NOMO-1 treated with DMSO at 0.1 percent for 48 hours (cell line): Measurements from ENCODE around the gene GRIK4.
"Not testable (repeated sequence)": the region's sequence is repeated elsewhere in the genome, so short reads cannot be mapped to it uniquely, and the experiment has no call there.

Source experiments
- DNase-seq: peaks from one replicate; lab custom pipeline; 2025; ENCODE audit not compliant: unreplicated experiment; lab: John Stamatoyannopoulos, UW

GRIK4 gene

GRCh38 chr11:120738516-120739046 is 227.0 kb downstream of the GRIK4 start:
- no peak for DNase-seq

DNA sequence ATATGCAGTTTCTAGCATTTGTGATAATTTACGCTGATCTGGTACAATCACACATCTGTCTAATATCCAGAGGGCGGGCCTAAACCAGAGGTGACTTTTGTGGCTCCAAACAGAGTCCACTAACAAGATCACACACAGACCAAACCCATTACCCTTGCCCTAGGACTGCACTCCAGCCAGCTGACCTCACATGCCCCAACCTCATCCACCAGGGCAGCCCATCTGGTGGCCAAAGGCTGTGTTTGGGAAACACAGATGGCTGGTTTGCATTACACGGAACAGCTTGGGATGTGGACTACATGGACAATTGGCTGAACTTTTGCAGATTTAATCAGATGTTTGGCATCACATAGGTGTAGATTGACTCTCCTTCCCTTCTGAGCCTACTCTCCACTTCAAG is 228.2 kb downstream of the GRIK4 start:
- DNase-seq, result no peak

- no peak for DNase-seq
Measured at GRCh38 chr11:120740380-120740779, 228.8 kb downstream of the GRIK4 start.

- DNase-seq, result no peak
Measured at GRCh38 chr11:120744016-120744994, 232.8 kb downstream of the GRIK4 start.

GRCh38 chr11:120746376-120746775 is 234.8 kb downstream of the GRIK4 start:
- no peak for DNase-seq

DNA sequence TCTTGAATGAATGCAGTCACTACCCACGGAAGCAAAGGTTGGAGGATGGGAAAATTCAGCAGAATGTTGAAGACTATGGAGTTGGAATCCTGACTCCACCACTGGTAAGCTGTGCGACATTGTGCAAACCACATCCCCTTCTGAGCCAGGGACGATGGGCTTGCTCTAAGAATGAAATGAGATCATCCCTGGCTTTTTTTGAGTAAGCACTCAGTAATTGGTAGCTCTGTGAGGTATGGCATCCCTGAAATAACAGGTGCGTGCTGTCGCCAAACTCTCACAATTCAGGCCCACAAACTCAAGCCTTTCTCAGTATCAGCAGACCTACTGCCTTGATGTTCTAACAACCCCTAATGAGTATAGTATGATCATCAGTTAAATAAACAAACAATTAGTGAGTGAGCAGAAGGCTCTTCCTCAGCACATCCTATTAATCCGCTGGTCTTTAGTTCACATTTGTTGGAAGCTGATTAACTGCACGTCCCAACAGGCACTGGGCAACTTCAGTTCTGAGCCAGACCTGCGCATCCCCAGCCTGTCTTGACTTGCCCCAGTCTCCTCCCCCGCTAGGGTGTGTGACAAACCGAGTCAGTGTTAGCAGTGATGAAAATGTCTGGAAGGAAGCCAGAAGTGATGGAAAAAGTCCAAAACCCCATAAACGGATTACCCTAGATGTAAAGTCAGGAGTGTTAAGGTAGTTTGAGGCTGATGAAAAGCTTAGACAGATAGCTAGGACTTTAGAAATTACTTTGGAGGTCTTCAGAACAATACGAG is 235.5 kb downstream of the GRIK4 start:
- no peak for DNase-seq

- DNase-seq, result no peak
Measured at GRCh38 chr11:120747850-120748814, 236.6 kb downstream of the GRIK4 start.

DNA sequence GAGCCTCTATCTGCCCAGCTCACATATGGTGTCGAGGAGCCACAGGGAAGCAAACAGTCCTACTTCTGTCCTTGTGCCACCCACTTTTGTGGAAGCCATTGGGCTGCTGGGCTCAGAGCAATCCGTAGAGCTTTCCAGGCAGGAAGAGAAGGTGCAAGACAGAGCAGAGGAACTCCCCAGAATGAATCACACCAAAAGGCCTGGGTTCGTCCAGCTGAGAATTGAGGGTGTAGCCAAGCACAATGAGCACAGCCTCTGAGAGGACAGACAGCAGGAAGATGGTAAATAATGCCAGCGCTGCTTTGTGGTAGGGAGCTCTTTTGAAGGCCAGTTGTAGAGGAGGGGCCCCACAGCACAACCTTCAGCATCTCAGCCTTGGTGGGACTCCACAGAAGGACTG is 237.8 kb downstream of the GRIK4 start:
- DNase-seq, result no peak

DNA sequence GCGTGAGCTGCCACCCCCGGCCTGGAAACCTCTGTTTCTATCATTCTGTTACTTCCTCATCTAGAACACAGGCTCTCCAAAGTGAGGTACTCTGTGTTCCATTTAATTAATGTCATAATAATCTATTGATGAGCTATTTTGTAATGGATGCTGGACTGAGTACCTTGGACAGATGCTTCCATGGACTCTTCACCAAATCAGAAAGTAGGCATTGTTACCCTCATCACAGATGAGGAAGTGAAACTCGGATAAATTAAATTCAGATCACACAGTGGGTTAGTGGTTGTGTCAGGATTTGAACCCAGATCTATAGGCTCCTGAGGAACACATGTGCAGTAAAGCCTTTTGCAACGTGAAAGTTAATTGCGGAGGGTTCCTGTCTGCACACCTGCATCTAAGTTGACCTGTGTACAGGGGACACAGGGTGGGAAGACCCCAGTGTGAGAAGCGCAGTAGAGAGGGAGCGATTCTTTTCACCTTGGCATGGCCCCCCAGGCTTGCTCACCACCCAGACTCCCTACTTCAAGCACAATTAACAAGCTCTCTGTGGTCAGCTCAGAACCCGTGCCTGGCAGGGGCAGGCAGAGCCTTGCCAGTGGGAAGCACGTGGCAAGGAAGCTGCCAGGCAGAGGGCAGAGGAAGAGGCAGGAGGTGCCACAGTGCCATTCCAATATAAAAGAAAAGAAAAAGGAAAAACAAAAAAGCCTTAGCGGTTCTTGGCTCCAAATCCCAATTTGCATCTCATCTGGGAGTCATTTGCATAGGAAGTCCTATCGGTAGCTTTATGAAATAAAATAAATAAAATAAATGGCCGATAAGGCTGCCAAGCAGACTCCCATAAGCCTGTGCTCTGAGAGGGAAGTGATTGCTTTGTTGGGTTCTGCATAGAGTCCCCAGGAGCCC is 239.3 kb downstream of the GRIK4 start:
- DNase-seq, result peak; percentile 43

- DNase-seq, result no peak
Measured at GRCh38 chr11:120751550-120751949, 240.0 kb downstream of the GRIK4 start.

GRCh38 chr11:120752668-120753067 is 241.1 kb downstream of the GRIK4 start:
- DNase-seq, result no peak

DNA sequence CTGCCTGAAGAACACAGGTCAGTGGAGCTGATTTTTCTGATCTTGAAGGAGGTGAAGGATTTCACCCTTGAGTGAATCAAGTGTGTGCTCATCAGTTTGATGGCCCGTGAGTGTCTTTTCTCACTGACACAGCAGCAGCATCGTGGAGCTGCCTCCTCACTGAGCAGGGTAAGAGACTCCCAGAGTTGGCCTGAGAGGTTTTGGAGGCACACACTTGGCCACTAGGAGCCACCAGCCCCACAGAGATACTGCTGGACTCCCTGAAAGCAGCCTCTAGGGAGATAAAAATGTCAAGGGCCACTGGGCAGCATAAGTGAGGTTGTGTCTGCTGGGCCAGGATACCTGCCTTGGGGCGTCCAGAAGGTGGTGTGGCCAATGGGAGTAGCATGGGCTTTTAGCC is 245.4 kb downstream of the GRIK4 start:
- DNase-seq, result no peak

GRCh38 chr11:120759046-120759445 is 247.5 kb downstream of the GRIK4 start:
- no peak for DNase-seq

DNA sequence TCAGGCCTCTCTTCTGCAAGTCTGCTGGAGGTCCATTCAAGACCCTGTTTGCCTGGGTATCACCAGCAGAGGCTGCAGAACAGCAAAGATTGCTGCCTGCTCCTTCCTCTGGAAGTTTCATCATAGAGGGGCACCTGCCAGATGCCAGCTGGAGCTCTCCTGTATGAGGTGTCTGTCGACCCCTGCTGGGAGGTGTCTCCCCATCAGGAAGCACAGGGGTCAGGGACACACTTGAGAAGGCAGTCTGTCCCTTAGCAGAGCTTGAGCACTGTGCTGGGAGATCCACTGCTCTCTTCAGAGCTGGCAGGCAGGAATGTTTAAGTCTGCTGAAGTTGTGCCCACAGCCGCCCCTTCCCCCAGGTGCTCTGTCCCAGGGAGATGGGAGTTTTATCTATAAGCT is 254.2 kb downstream of the GRIK4 start:
- DNase-seq, result not testable (repeated sequence)

DNA sequence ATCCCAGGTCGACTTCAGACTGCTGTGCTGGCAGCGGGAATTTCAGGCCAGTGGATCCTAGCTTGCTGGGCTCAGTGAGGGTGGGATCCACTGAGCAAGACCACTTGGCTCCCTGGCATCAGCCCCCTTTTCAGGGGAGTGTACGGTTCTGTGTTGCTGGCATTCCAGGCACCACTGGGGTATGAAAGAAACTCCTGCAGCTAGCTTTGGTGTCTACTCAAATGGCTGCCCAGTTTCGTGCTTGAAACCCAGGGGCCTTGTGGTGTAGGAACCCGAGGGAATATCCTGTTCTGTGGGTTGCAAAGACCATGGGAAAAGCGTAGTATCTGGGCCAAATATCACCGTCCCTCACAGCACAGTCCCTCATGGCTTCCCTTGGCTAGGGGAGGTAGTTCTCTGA is 254.8 kb downstream of the GRIK4 start:
- DNase-seq, result no peak

GRCh38 chr11:120768949-120769348 is 257.4 kb downstream of the GRIK4 start:
- DNase-seq, result no peak

DNA sequence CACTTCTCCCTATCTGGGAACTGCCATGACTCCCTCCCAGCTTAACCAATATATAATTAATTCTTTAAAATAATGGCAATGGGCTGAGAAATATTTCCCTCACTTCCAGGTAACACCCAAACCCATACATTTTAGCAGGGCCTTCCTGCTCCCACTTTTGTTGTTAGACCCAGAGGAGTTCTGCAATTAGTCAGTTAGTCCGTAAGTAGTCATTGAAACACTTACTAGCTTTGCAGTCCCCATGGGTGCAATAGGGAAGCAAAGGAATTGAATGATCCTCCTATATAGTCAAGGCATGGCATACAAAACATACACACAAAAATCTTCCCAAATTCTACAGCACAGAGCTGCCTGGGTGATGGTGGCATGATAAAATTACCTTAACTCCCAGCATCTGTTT is 258.4 kb downstream of the GRIK4 start:
- DNase-seq, result no peak

GRCh38 chr11:120771551-120772060 is 260.1 kb downstream of the GRIK4 start:
- no peak for DNase-seq

DNA sequence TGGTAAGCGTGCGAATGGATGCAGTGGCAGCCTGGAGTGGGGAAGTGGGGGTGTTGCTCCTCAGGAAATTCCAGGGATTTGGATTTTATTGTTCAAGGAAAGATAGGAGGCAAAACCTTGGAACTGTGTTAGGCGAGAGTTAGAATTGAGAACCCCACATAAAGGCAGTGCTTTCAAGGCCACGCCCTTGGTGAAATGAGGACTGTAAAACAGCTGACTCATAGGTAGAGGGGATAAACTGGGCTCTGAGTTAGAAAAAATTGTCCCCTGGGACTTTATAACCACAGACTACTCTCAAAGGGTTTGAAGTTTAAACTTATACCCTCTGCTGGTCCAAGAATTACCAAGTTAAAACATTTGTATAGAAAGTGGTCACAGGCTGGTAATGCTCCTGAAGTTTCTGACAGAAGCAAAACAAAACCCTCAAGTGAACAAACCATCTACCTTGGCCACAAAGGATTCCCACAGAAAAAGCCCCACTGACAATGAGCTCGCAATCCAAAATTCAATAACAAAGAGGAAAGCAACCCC is 262.0 kb downstream of the GRIK4 start:
- DNase-seq, result no peak
